Hepatocyte (in vitro differentiated cells): ENCODE data around the gene MFSD1. TPM values are rescaled to one million over a fixed set of nuclear protein-coding genes. Genes with fewer than 3 reads are reported as not detected.

ENCODE experiments used
- DNase-seq: peaks from one replicate; pipeline ENCODE4 v3.0.0-alpha.2; 2016; ENCODE audit warnings: low spot score
- H2AFZ ChIP-seq: fragments of 200-600 bp; sonication (generic); 2 replicates; pipeline ENCODE4 v1.6.0; 2016; ENCODE audit warnings: antibody characterized with exemption, mild to moderate bottlenecking
- H3K27ac ChIP-seq: fragments of 200-600 bp; sonication (generic); 2 replicates; pipeline ENCODE4 v1.5.1; 2016; ENCODE audit warnings: mild to moderate bottlenecking
- H3K27me3 ChIP-seq: fragments of 200-600 bp; sonication (generic); 2 replicates; pipeline ENCODE4 v1.6.1; 2016
- H3K36me3 ChIP-seq: fragments of 200-600 bp; sonication (generic); replicated peaks from 2 replicates; pipeline ENCODE4 v1.5.1; 2016; ENCODE audit warnings: low read depth; ENCODE audit not compliant: insufficient read depth
- H3K4me1 ChIP-seq: fragments of 200-600 bp; sonication (generic); 2 replicates; pipeline ENCODE4 v1.5.1; 2016; ENCODE audit warnings: mild to moderate bottlenecking, moderate library complexity; ENCODE audit not compliant: insufficient read depth
- H3K4me2 ChIP-seq: fragments of 200-600 bp; sonication (generic); 2 replicates; pipeline ENCODE4 v1.6.0; 2016
- H3K4me3 ChIP-seq: fragments of 200-600 bp; sonication (generic); 2 replicates; pipeline ENCODE4 v1.5.1; 2016; ENCODE audit warnings: mild to moderate bottlenecking
- H3K79me2 ChIP-seq: fragments of 200-600 bp; sonication (generic); 2 replicates; pipeline ENCODE4 v1.6.0; 2017; ENCODE audit warnings: mild to moderate bottlenecking
- H3K9me2 ChIP-seq: fragments of 200-600 bp; sonication (generic); replicated peaks from 2 replicates; pipeline ENCODE4 v1.6.0; 2017; ENCODE audit warnings: mild to moderate bottlenecking; ENCODE audit not compliant: insufficient read depth
- H3K9me3 ChIP-seq: fragments of 200-600 bp; sonication (generic); 2 replicates; pipeline ENCODE4 v1.5.1; 2016; ENCODE audit warnings: low read depth, mild to moderate bottlenecking
- H4K20me1 ChIP-seq: fragments of 200-600 bp; sonication (generic); 2 replicates; pipeline ENCODE4 v1.6.0; 2016; ENCODE audit warnings: mild to moderate bottlenecking; ENCODE audit not compliant: insufficient read depth, poor library complexity, severe bottlenecking
- CTCF ChIP-seq: fragments of 200-600 bp; sonication (generic); IDR thresholded peaks from 2 replicates; pipeline ENCODE4 v1.5.1; 2016; ENCODE audit warnings: antibody characterized with exemption, mild to moderate bottlenecking; ENCODE audit not compliant: poor library complexity
- EZH2 ChIP-seq: fragments of 200-600 bp; sonication (generic); IDR thresholded peaks from 2 replicates; pipeline ENCODE4 v1.6.1; 2016; ENCODE audit warnings: antibody characterized with exemption, mild to moderate bottlenecking, borderline replicate concordance
- EZH2phosphoT487 ChIP-seq: fragments of 200-600 bp; sonication (generic); IDR thresholded peaks from one replicate; pipeline ENCODE4 v1.6.1; 2018; ENCODE audit warnings: antibody characterized with exemption, mild to moderate bottlenecking, low read depth, moderate library complexity; ENCODE audit not compliant: unreplicated experiment, severe bottlenecking
- WGBS: methylation state at CpG from one replicate; pipeline ENCODE4 v1.1.6; 2016; ENCODE audit warnings: low lambda C conversion rate; ENCODE audit errors: missing lambda C conversion rate; 5-methylcytosine and 5-hydroxymethylcytosine counted together
- polyA plus RNA-seq: library from polyadenylated mRNA; unstranded; fragments of >200 nt; fragmentation: Nextera tagmentation; extraction: Ambion mirVana; gene quantifications from 2 replicates; pipeline ENCODE4 v1.2.1, GENCODE V29; 2016
- total RNA-seq: library from RNA; depleted of rRNA; stranded (reverse); fragments of >200 nt; gene quantifications from 2 replicates; pipeline ENCODE4 v1.2.3, GENCODE V29; 2014

Gene MFSD1
- total and polyA plus RNA-seq, 2 experiments from 2014 or later: 58.6 to 74.9 TPM

DNA sequence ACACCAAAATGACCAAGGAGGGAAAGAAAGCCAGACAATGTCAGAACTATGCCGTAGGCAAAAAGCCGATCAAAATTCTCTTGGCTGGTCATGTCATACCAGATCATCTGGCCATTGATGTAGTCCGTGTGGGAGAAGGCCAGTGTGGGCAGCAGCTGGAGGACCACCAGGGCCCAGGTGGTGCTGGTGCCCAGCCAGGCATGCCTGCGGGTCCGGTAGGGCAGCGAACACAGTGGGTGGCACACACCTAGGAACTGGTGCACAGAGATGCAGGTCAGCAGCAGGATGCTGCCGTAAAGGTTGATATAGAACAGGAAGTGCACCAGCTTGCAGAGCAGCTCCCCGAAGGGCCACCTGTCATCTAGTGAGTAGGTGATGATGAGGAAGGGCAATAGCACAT, 39.5 kb downstream of the MFSD1 start:
- H3K79me2 ChIP-seq: no peaks in the 10 kb centered on the region
- H3K9me3 ChIP-seq: no peaks in the 10 kb centered on the region
- H3K27me3 ChIP-seq: no peaks in the 10 kb centered on the region
- H3K4me2 ChIP-seq: no peak overlapping the region
- no peaks in the 10 kb centered on the region for H3K36me3 ChIP-seq
- no peak overlapping the region for H2AFZ ChIP-seq
- TF ChIP-seq EZH2phosphoT487 (no peak), EZH2 (no peak), CTCF (no peak)
- H3K4me1 ChIP-seq: no peaks in the 10 kb centered on the region
- H3K9me2 ChIP-seq: no peaks in the 10 kb centered on the region
- no peaks in the 10 kb centered on the region for H4K20me1 ChIP-seq
- DNase-seq: no peak
- no peak overlapping the region for H3K4me3 ChIP-seq
- no peak overlapping the region for H3K27ac ChIP-seq
- 89% methylated on average over 8 of the region's 8 CpGs for WGBS

GRCh38 chr3:158842976-158843375, 41.1 kb downstream of the MFSD1 start:
- H3K36me3 ChIP-seq: no peaks in the 10 kb centered on the region
- no peaks in the 10 kb centered on the region for H3K9me3 ChIP-seq
- H3K4me2 ChIP-seq: no peak overlapping the region
- H3K27ac ChIP-seq: no peak overlapping the region
- WGBS: 83% methylated on average over 3 of the region's 3 CpGs
- no peaks in the 10 kb centered on the region for H3K27me3 ChIP-seq
- H3K9me2 ChIP-seq: no peaks in the 10 kb centered on the region
- no peaks in the 10 kb centered on the region for H3K79me2 ChIP-seq
- TF ChIP-seq CTCF (no peak), EZH2 (no peak), EZH2phosphoT487 (no peak)
- no peak overlapping the region for H3K4me3 ChIP-seq
- H2AFZ ChIP-seq: no peak overlapping the region
- DNase-seq: no peak
- no peaks in the 10 kb centered on the region for H4K20me1 ChIP-seq
- H3K4me1 ChIP-seq: no peaks in the 10 kb centered on the region

DNA sequence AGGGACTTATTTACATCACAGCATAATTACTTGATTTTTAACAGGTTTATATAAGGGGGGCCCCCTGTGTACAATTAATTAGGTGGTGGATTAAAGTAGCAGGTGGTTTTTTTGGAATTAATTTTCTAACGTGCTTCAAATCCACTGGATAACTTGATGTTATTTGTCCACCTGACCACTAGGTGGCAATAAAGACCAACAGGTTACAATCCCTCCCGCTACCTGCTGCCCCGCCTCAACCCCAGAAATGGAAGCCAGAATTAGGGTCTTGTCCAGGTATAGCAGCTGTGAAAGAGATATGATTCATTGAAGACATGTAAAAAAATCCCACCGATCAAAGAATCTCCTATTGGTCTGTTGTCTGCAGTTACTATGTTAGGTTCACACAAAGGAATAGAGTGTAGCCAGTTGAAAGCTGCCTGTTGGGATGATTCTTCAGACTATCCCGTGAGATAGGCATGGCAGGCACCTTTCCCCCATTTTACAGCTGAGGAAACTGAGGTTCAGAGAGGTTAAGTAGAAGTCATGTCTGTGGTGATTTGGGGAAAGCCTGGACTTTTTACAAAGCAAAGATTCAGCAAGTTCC, 44.0 kb downstream of the MFSD1 start:
- H3K9me3 ChIP-seq: no peaks in the 10 kb centered on the region
- no peaks in the 10 kb centered on the region for H4K20me1 ChIP-seq
- TF ChIP-seq EZH2phosphoT487 (no peak), CTCF (peak; percentile 75), EZH2 (no peak)
- H3K27ac ChIP-seq: no peak overlapping the region
- no peak overlapping the region for H3K4me2 ChIP-seq
- no peaks in the 10 kb centered on the region for H3K36me3 ChIP-seq
- WGBS: 20% methylated on average over 5 of the region's 5 CpGs
- DNase-seq: peak; percentile 62
- H3K9me2 ChIP-seq: no peaks in the 10 kb centered on the region
- no peaks in the 10 kb centered on the region for H3K27me3 ChIP-seq
- H3K4me1 ChIP-seq: no peaks in the 10 kb centered on the region
- no peaks in the 10 kb centered on the region for H3K79me2 ChIP-seq
- H2AFZ ChIP-seq: no peak overlapping the region
- no peak overlapping the region for H3K4me3 ChIP-seq
